HG02763 (cell line): ENCODE results near the gene NUTM2F.
"Not testable (repeated sequence)": the region's sequence is repeated elsewhere in the genome, so short reads cannot be mapped to it uniquely, and the experiment has no call there.

Experiments used
- ATAC-seq: cut with Tn5 transposase; IDR thresholded peaks from one replicate; pipeline ENCODE4 v1.9.1; 2021; ENCODE audit warnings: mild to moderate bottlenecking, moderate library complexity; ENCODE audit not compliant: unreplicated experiment

The NUTM2F gene, protein sequence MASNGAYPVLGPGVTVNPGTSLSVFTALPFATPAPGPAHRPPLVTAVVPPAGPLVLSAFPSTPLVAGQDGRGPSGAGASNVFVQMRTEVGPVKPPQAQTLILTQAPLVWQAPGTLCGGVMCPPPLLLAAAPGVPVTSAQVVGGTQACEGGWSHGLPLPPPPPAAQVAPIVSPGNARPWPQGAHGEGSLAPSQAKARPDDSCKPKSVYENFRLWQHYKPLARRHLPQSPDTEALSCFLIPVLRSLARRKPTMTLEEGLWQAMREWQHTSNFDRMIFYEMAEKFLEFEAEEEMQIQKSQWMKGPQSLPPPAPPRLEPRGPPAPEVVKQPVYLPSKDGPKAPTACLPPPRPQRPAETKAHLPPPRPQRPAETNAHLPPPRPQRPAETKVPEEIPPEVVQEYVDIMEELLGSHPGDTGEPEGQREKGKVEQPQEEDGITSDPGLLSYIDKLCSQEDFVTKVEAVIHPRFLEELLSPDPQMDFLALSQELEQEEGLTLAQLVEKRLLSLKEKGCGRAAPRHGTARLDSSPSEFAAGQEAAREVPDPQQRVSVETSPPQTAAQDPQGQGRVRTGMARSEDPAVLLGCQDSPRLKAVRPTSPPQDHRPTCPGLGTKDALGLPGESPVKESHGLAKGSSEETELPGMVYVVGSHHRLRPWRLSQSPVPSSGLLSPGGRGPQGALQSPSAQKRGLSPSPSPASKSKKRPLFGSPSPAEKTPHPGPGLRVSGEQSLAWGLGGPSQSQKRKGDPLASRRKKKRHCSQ

GRCh38 chr9:94328544-94328943 lies at the start of gene NUTM2F:
TSS of gene NUTM2F (minus strand) at chr9:94328644. CDS start at chr9:94328623, 21 bp downstream.
- ATAC-seq, result not testable (repeated sequence)

DNA sequence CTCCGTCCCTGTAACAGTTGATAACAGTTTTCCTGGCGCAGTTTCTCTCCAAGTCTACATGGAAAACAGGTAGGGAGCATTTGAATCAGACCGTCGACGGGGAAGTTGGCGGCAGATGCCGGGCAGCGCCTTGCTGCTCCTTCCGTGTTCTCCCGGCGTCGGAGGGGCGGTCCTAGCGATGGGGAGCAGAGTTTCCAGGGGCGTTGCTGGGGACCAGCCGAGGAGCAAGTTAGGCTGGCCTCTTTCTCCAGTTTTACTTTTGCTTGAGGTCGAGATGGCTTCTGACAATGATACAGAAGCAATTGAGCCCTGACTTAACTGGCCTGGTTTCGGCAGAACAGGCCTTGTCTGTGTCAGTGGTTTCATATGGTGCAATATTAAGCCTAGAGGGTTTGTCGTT lies 46.8 kb upstream of the NUTM2F start:
- ATAC-seq, result peak; percentile 57

GRCh38 chr9:94374176-94375056 lies 46.0 kb upstream of the NUTM2F start:
- ATAC-seq, result peak; percentile 92

GRCh38 chr9:94373779-94374175 lies 45.3 kb upstream of the NUTM2F start:
- not testable (repeated sequence) for ATAC-seq

GRCh38 chr9:94370266-94370665 lies 41.8 kb upstream of the NUTM2F start:
- ATAC-seq, result not testable (repeated sequence)

GRCh38 chr9:94364093-94364614 lies 35.7 kb upstream of the NUTM2F start:
- ATAC-seq, result not testable (repeated sequence)

GRCh38 chr9:94357158-94357557 lies 28.7 kb upstream of the NUTM2F start:
- not testable (repeated sequence) for ATAC-seq

GRCh38 chr9:94351901-94352723 lies 23.7 kb upstream of the NUTM2F start:
- not testable (repeated sequence) for ATAC-seq

GRCh38 chr9:94348754-94349153 lies 20.3 kb upstream of the NUTM2F start:
- not testable (repeated sequence) for ATAC-seq

DNA sequence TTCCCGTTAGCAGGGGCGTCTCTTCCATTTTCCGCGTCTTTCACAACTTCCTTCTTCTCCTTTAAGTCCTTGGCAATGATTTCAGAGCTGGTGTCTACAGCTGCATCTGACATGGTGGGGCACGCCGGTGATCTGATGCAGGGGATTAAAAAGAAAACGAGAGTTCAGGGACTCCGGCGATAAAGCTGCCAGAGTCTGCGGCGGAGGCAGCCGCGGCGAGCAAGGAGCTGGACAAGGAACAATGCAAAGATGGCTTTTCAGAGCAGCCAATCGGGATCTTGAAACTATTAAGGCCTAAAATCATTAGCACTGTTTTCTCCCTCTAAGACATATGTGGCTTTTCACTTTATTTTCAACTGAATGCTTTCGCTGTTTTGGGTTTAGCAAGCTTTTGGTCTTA lies 19.0 kb upstream of the NUTM2F start:
- not testable (repeated sequence) for ATAC-seq

GRCh38 chr9:94341703-94342102 lies 13.3 kb upstream of the NUTM2F start:
- ATAC-seq, result not testable (repeated sequence)

DNA sequence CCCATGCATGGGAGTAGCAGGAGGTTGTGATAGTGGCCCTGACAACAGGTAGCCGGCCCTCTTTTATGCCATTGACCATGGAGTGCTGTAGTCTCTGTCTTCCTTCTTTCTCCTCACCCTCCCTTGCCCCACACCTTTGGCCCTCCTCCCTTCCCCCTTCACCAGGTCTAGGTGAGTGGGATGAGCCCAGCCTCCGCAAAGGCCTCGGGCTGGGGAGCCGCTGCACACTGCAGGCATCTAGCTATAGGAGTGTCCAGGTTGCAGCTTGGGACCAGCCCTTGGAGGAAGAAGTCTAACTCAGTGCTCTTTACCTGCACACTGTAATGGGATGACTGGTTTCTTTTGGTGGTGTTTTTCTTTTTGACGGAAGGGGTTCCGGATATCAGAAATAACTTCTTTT lies 12.3 kb upstream of the NUTM2F start:
- ATAC-seq, result not testable (repeated sequence)

DNA sequence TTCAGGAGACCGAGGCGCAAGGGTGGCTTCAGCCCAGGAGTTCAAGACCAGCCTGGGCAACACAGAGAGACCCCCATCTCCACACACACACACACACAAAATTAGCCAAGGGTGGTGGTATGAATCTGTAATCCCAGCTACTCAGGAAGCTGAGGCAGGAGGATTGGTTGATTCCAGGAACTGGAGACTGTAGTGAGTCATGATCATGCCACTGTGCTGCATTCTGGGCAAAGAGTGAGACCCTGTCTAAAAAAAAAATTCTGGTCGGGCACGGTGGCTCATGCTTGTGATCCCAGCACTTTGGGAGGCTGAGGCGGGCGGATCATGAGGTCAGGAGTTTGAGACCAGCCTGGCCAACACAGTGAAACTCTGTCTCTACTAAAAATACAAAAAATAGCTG lies 11.2 kb upstream of the NUTM2F start:
- ATAC-seq, result not testable (repeated sequence)

GRCh38 chr9:94338723-94339122 lies 10.3 kb upstream of the NUTM2F start:
- ATAC-seq, result not testable (repeated sequence)

- ATAC-seq, result not testable (repeated sequence)
Observed at GRCh38 chr9:94336445-94336844, 8.0 kb upstream of the NUTM2F start.

DNA sequence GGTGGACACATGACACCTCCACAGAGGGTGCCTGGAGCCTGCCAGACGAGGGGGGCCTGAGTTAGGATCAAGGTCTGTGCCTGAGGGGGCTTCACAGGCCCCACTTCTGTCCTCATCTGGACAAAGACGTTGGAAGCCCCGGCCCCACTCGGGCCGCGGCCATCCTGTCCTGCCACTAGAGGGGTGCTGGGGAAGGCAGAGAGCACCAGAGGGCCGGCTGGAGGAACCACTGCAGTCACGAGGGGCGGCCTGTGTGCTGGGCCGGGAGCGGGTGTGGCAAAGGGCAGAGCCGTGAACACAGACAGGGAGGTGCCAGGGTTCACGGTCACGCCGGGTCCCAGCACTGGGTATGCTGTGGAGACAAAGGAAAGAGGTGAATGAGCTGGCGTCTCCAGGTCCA lies 2.9 kb downstream of the NUTM2F start:
- ATAC-seq, result not testable (repeated sequence)

DNA sequence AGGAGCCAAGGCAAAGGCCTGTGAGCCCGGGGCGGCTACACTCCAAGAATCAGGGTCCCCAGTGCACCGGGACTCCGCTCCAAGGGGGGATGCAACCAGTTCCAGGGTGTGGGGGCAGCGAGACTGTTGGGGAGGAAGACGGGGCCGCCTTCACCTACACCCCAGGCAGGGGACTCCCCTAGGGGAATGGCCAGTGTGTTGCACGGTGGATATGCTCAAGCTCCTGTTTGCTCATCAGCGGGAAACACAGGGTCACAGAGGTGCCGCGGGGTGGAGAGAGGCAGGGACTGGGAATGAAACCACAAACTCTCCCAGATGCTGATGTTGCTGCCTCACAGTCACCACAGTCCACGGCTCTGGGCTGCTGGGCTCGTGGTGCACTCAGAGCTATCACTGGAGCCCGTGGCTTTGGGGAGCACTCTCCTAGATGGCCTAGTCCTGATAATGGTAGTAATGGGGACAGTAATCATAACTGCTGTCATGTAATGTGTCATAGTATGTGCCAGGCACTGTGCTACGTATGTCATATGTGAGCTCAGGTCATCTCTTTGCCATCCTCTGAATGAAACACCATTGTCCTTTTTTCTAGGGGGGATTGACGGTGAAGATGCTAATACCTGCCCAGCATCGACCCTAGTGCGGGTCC lies 5.2 kb downstream of the NUTM2F start:
- ATAC-seq, result not testable (repeated sequence)

DNA sequence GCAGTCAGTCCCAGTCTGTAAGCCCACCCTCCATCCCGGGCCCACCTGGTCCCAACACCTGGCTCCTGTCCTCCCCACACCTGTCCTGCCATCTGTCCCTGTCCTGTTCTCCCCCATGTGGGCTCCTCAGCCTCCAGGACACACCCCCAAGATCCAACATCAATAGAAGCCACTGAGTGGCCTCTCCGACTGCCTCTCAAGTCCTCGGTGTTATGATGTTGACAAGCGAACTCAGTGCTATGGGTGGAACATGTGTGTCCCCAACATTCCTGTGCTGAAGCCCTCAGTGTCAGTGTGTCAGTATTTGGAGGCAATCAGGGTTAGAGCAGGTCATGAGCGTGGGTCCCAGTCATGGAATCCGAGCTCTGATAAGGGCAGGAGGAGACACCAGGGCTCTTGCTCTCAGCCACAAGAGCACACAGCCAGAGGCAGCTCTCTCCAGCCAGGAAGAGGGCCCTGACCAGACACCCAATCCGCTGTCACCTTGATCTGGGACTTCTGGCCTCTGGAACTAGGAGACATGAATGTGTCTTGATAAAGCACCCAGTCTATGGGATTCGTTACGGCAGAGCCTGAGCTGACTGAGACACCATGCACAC lies 6.0 kb downstream of the NUTM2F start:
- not testable (repeated sequence) for ATAC-seq
